GM18499 (cell line): ENCODE results near the gene SFR1.

Experiments used
- ATAC-seq: cut with Tn5 transposase; IDR thresholded peaks from one replicate; pipeline ENCODE4 v1.9.1; 2021; ENCODE audit warnings: moderate number of reproducible peaks; ENCODE audit not compliant: insufficient read depth, unreplicated experiment

Gene SFR1, protein sequence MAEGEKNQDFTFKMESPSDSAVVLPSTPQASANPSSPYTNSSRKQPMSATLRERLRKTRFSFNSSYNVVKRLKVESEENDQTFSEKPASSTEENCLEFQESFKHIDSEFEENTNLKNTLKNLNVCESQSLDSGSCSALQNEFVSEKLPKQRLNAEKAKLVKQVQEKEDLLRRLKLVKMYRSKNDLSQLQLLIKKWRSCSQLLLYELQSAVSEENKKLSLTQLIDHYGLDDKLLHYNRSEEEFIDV

DNA sequence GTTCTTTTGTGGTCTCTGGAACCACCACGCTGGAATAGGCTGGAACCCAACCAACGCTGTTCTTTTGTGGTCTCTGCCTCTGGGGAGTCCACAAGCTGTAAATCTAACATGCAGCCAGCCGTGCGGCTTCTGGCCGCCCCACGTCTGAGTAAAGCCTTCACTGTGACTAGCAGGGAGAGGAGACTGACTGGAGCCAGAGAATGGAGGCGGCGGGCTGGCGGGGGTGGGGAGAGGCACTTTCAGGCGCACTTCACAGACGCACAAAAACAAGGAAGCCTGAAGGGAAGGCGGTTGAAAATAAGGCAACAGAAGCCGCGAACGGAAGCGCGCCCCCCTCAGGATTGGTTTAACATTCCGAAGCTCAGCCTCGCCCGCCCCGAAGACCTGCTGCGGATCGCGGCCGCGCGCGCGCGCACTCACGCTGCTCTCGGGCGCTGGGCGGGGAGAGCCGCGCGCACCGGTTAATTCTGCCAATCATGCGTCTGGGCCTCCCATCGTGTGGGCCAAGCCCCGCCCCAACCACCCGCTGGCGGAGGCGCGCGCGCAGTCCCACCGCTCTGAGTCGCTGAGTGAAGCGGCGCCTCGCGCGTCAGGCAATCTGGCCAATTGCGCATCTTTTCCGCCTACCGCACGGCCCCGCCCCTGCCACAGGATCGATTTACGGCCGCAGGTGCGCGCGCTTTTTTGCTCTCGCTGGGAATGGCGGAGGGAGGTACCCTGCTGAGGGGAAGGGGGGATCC lies at the start of gene SFR1:
TSS of gene SFR1 (plus strand) at position 687 of the 740 bp plus-strand sequence. CDS start at position 700, 13 bp downstream.
- ATAC-seq = peak; percentile 72

DNA sequence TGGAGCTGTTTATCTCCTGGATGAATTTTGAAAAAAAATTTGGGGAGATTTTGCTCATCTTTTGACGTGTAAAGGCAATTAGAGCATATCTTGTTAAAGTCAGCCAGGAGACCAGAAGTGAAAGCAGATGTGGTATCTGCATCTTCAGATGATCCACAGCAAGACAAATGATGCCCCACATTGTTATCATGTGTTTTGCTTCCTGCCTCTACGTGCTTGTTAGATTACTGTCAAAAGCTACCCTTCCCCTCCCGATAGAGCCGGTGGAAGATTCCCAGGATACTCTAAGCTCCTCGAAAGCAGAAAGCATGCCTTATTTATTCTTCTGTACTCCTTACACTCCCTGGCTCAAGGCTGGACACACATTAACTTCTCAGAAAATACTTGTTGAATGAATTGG lies 49.2 kb upstream of the SFR1 start:
- no peak for ATAC-seq

DNA sequence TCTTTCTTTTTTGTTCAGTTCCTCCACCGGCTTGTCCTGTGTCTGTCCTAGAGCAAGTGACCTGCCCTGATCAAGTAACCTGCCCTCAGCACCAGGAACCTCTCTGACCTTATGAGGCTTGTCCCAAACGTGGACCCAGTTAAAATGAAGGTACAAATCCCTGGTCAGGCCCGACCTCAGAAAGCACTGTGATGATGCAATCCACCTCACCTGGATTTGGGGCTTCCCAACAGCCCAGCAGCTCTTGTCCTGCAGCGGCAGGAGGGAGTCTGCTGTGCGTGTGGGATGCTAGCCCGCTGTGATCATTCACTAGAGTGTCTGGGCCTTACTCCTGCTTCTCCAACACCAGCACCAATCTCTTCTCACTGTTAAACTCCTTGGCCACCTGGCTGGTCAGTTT lies 47.5 kb upstream of the SFR1 start:
- ATAC-seq = no peak

- ATAC-seq = no peak
These were observed 45.2 kb upstream of the SFR1 start for GRCh38 chr10:104076743-104077160.

- no peak for ATAC-seq
These were observed 44.7 kb upstream of the SFR1 start for GRCh38 chr10:104077247-104077646.

DNA sequence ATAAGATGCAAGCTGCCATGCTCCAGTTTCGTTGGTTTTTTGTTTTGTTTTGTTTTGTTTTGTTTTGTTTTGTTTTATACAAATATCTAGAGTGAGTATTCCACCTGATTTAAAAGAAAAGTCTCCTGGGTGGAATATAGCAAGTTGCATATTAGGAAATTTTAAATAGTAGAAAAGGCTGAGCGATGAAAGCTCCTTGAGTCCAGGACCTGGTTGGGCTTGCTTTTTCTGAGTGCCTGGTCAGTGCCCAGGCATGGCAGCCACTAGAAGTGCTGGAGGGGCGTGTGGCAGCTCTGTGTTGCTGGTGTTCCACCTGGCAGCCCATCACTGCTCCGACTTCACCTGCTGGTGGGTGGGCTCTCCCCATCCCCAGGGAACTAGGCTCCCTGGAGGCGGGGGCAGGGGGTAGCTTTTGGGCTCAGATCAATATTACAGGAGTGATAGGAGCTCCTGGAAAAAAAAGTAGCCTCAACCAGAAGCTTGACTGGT lies 44.3 kb upstream of the SFR1 start:
- ATAC-seq = no peak

GRCh38 chr10:104080762-104081161 lies 41.2 kb upstream of the SFR1 start:
- ATAC-seq = no peak

DNA sequence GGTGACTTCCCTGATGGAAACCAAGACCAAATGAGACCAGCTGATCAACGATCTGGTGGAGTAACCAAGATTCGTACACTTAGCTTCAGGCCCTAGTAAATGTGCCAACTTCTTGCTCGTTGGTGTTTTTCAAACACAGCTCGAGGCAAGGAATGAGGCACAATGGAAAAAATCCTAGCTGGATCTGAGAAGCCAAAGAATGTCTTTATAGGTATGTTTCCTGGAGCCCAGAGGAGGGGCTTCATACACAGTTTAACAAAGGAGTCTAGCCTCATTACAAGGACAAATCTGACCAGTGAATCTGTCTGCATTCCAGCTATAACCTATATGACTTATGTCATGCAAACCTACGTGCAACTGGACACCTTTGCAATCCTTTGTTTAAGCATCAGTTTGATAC lies 40.0 kb upstream of the SFR1 start:
- ATAC-seq = no peak

GRCh38 chr10:104084482-104085142 lies 37.4 kb upstream of the SFR1 start:
- no peak for ATAC-seq

DNA sequence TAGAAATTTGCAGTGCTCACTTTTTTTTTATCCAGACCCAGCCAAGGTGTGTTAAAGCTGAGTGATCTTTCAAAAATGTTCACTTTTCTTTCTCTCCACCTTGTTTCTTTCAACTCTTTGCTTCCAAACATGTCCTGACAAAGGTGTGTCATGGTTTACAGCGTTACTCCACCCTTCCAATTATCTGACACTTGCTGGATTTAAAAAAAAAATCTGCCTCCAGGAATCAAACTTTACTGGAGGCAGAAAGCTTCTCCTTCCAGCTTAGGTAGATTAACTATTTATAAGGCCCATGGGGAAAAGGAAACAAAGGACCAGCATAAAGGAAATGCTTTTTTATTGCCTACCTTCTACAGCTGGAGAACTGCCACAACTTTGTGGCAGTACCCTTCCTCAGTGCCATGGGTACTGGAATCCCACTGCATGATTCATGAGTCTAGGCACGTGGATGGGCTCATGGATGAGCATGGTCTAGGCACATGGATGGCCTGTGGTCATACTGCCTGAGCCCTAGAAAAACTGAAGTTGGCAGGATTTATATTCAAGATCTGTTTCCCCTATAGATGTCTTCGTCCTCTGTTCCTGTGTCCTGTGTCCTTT lies 36.1 kb upstream of the SFR1 start, which contains the start of gene COL17A1:
TSS of gene COL17A1 (minus strand) at position 80 of the 600 bp plus-strand sequence. CDS start 5,207 bp downstream, outside the sequence.
- ATAC-seq = no peak

DNA sequence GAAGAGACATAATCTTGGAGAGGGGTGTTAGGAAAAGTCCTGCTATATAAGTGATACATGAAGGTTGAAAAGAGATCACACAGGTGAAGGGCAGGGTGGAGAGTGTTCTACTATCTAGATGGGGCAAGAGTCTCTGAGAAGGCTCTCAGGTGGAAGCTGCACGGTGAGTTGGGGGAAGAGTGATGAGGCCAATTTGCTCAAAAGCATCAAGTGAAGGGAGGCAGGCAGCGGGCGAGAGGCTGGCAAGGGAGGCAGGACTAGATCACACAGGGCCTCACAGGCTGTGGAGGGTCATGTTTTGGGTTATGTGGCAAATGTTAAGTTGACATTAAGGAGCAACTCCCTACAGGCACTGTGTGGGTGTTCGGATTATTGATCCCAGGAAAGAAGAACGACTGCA lies 33.7 kb upstream of the SFR1 start:
- ATAC-seq = no peak

DNA sequence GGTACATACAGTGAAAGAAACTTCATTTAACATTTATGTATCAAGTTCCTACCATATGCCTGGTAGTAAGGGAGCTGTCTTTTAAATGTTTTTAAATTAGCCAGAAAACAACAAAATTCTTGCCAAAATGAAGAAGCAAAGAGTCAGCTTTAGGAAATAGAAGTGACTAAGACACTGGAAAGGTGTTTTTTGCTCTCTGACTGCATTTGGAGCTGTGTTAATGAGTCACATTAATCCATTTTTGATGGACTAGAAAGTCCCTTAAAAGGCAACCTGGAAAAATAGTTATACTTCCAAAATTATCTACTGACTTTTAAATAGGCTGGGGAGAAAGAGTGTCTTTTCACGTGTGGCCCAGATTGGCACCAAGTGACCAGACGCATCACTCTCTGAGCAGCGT lies 32.4 kb upstream of the SFR1 start:
- no peak for ATAC-seq

DNA sequence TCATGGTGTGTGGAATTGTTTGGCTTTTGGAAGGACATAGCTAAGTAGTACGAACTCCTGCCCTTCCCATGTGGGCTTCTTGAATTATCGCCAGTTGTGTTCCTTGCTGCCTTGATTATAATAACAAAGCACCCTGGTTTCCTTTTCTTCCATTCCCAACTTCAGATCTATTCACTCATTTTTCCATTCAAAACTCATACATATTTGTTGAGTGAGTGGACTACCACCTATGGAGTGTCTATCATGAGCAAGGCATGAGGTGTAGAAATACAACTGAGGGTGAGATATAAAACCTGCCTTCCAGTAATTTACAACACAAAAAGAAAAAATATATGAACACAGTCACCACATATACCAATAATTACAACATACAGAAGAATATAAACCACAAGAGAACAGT lies 31.4 kb upstream of the SFR1 start:
- ATAC-seq = no peak

DNA sequence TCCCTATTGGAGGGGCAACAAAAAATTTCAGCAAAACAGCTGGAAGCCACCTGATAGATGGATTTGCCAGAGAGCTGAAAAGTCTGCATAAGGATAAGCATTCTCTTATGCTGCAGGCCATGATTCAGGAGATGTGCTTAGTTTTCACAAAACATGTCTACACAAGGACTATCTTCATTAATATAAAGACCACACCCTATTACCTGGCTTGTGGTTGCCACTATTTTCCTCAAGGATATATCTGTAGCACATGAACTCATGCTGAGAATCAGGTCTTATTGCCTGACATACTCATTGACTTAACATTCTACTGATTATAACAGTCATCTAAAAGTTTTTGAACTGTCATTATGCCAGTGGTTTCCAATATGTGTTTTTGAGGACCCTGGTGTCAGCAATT lies 29.2 kb upstream of the SFR1 start:
- no peak for ATAC-seq

DNA sequence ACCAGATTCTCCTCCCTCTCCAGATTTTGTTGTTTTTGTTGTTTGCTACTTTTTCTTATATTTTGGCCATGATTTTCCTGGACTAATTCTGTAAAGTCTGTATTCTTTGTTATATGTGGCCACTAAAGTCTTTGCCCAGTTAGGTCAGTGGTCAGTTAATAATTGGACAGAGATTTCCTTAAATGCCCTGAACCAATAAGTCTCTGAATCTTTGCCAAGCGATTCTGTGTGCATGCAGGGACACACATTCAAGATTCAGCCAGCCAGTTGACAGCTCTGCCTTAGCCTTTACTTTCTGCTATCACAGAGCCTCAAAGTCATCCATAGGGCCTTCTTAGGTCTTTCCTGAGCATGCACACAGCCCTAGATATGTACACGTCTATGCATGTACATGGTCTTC lies 25.3 kb upstream of the SFR1 start:
- ATAC-seq = no peak

DNA sequence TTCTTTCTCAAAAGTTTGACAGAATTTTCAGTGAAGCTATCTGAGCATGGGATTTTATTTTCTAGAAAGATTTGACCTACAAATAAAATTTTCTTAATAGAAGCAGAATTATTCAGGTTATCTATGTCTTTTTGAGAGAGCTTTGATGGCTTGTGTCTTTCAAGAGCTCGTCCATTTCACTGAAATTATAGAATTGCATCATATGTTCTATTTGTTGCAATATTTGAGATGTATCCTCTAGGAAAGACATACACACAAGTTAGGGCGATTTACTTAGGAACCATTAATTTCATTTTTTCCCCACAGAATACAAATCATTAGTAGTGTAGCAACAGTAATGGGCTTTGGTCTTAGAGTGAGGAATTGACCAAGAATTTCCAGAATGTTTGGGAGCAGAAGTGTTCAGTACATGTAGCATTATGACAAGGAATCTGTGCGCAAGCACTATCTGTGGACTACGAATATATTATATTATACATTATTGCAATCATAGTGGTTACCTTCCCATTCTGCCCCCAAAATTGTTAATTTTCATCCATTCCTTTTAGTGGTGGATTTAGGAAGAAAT lies 23.5 kb upstream of the SFR1 start:
- ATAC-seq = no peak

DNA sequence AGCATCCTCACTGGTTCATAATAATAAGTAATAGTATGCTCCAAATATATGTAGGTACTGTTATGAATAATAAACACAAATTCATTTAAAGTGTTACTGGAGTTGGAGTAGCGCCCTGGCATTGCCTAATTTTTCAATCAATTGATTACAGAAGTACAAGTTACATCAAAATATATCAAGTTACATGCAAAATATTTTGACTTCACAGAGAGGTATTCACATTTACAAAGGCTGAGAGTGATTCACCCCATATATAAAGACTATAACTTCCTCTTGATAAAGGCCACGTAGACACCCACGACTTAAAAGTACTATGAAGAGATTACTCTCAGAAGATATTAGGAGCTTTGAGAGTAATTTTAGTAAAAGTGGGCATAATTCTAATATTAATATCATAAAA lies 22.7 kb upstream of the SFR1 start:
- no peak for ATAC-seq

DNA sequence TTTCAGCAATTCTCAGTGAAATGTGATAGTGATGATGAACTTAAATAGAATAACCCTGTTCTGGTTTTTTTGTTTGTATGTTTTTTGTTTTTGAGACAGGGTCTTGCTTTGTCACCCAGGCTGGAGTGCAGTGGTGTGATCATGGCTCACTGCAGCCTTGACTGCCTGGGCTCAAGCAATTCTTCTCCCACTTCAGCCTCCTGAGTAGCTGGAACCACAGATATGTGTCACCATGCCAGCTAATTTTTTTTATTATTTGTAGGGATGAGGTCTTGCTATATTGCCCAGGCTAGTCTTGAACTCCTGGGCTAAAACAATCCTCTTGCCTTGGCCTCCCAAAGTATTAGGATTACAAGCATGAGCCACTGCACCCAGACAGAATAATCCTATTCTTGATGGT lies 22.0 kb upstream of the SFR1 start:
- ATAC-seq = no peak

DNA sequence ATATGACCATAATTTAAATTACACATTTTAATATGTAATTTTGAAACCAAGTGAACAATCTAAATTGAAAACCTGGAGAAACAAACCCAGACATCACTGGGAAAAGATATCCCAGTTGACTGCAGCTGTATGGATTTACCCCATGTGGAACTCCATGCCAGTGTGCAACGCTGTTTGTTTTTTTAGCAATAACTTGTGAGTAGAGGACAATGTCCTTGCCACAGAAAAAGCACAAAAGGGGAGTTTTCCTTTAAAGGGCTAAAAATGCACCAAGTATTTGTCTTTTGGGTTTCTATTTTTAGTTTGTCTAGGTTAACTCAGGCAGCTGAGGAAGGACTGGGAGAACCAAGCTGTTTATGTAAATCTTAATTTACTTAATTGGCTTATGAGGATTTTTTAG lies 21.2 kb upstream of the SFR1 start:
- ATAC-seq = no peak

GRCh38 chr10:104101902-104102301 lies 20.1 kb upstream of the SFR1 start:
- ATAC-seq = no peak

DNA sequence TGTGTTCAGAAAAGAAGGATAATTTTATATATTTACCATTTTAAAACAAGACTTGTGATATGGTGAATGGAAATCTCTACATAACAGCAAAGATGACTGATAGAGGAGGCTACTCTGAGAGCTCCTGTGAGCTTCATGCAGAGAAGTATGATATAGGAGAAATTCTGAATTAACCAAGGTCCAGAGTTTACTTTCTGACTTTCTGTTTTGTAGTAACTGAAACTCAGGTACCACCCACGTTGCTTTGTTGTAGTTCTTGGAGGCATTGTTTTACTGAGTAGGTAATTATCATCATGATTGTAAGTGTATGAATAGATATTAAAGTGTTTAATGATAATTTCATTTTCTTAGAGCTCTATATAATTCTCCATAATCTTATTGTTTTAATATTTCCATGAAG lies 18.0 kb upstream of the SFR1 start:
- ATAC-seq = no peak
